ENCODE data around the gene PLPPR2. TPM values are rescaled to one million over a fixed set of nuclear protein-coding genes. Genes with fewer than 3 reads are reported as not detected.

The PLPPR2 gene
- total RNA-seq, 1 donor from 2014 or later: 61.4 TPM

GRCh38 chr19:11373166-11373884 lies 18.1 kb downstream of the PLPPR2 start:
- H3K4me1 ChIP-seq: peaks cover 3 to 30% of the 10 kb centered on the region in 2 donors
- no peaks in the 10 kb centered on the region for H3K9me3 ChIP-seq
- no peaks in the 10 kb centered on the region for H3K27me3 ChIP-seq
- no peak overlapping the region for H3K27ac ChIP-seq
- no peak for TF ChIP-seq CTCF (IDR thresholded peaks at IDR 0.05)
- H3K4me3 ChIP-seq: peak overlapping the region in 1 of 2 donors; percentile 65
- no peak for DNase-seq (ENCODE audit: low spot score in 2 of 2)
- H3K36me3 ChIP-seq: no peaks in the 10 kb centered on the region
- intact Hi-C loops (cut with DNase I): no loop called here

- intact Hi-C loops (cut with DNase I): loop anchor here (1.0 to 2.0 kb wide), 4 partner anchors 28 to 109 kb away; partner anchors contain the start of genes CCDC159, ODAD3, PRKCSH and TMEM205
Observed at GRCh38 chr19:11373885-11374432, 18.7 kb downstream of the PLPPR2 start.

GRCh38 chr19:11374433-11375142 lies 19.4 kb downstream of the PLPPR2 start, which contains the start of gene SWSAP1:
Gene SWSAP1 (plus strand): TSS chr19:11374666. CDS start chr19:11374681, 15 bp downstream.
- TF ChIP-seq CTCF (IDR thresholded peaks at IDR 0.05): no peak
- Histone ChIP-seq H3K36me3 (no peaks in the 10 kb centered on the region), H3K9me3 (no peaks in the 10 kb centered on the region), H3K4me1 (peaks cover 3 to 39% of the 10 kb centered on the region in 2 donors), H3K27ac (peak within 1 kb of the TSS; percentile 93 to 94), H3K4me3 (peak within 1 kb of the TSS; percentile 64 to 65), H3K27me3 (no peaks in the 10 kb centered on the region)
- intact Hi-C loops (cut with DNase I): loop anchor here (1.0 to 2.0 kb wide), 4 partner anchors 28 to 108 kb away; partner anchors contain the start of genes CCDC159, ODAD3, PRKCSH and TMEM205
- peak; percentile 98 to 99 for DNase-seq (ENCODE audit: low spot score in 2 of 2)

More at GRCh38 chr19:11373885-11374432, 18.7 kb downstream of the PLPPR2 start:
- Histone ChIP-seq H3K4me1 (peaks cover 3 to 36% of the 10 kb centered on the region in 2 donors), H3K9me3 (no peaks in the 10 kb centered on the region), H3K27ac (peak overlapping the region; percentile 93 to 94), H3K36me3 (no peaks in the 10 kb centered on the region), H3K27me3 (no peaks in the 10 kb centered on the region), H3K4me3 (peak overlapping the region; percentile 64 to 65)
- TF ChIP-seq CTCF (IDR thresholded peaks at IDR 0.05): no peak
- no peak for DNase-seq (ENCODE audit: low spot score in 2 of 2)

GRCh38 chr19:11375143-11375948 lies 20.1 kb downstream of the PLPPR2 start:
- peaks cover 5 to 40% of the 10 kb centered on the region in 2 donors for H3K4me1 ChIP-seq
- no peaks in the 10 kb centered on the region for H3K27me3 ChIP-seq
- no peak for TF ChIP-seq CTCF (IDR thresholded peaks at IDR 0.05)
- no peaks in the 10 kb centered on the region for H3K36me3 ChIP-seq
- H3K9me3 ChIP-seq: no peaks in the 10 kb centered on the region
- peak overlapping the region; percentile 85 to 94 for H3K27ac ChIP-seq
- peak overlapping the region; percentile 61 to 64 for H3K4me3 ChIP-seq
- intact Hi-C loops (cut with DNase I): loop anchor here (2.0 kb wide), 2 partner anchors 81 to 107 kb away; no protein-coding TSS in a partner anchor
- peak in 1 of 2 donors; percentile 81 for DNase-seq (ENCODE audit: low spot score in 2 of 2)

- no peak for TF ChIP-seq CTCF (IDR thresholded peaks at IDR 0.05)
- no peak for DNase-seq (ENCODE audit: low spot score in 2 of 2)
- no peaks in the 10 kb centered on the region for H3K36me3 ChIP-seq
- H3K4me3 ChIP-seq: no peak overlapping the region
- H3K4me1 ChIP-seq: peaks cover 12 to 51% of the 10 kb centered on the region in 2 donors
- no peaks in the 10 kb centered on the region for H3K9me3 ChIP-seq
- H3K27ac ChIP-seq: peak overlapping the region; percentile 63 to 85
- no peaks in the 10 kb centered on the region for H3K27me3 ChIP-seq
- intact Hi-C loops (cut with DNase I): no loop called here
Observed at GRCh38 chr19:11377237-11377636, 22.0 kb downstream of the PLPPR2 start.

All from ascending aorta (tissue), 2 donors.